Hematopoietic multipotent progenitor cell (in vitro differentiated cells): ENCODE results near the gene OR2A42. TPM values are rescaled to one million over a fixed set of nuclear protein-coding genes. Genes with fewer than 3 reads are reported as not detected.
A peak's percentile ranks its signal among the peaks of the same experiment; 100 is the strongest.
"Not testable (repeated sequence)": the region's sequence is repeated elsewhere in the genome, so short reads cannot be mapped to it uniquely, and the experiment has no call there.

ENCODE experiments used
- DNase-seq, 3 donors: peaks; one replicate each; pipeline ENCODE4 v3.0.0-alpha.2; 2011 to 2015; ENCODE audit warnings: low read depth in 2 of 3, low spot score in 2 of 3
- total RNA-seq: library from RNA; depleted of rRNA; stranded (reverse); fragments of >200 nt; gene quantifications from one replicate; pipeline ENCODE4 v1.2.3, GENCODE V29; 2012

The OR2A42 gene, protein sequence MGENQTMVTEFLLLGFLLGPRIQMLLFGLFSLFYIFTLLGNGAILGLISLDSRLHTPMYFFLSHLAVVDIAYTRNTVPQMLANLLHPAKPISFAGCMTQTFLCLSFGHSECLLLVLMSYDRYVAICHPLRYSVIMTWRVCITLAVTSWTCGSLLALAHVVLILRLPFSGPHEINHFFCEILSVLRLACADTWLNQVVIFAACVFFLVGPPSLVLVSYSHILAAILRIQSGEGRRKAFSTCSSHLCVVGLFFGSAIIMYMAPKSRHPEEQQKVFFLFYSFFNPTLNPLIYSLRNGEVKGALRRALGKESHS
- total RNA-seq: under 0.01 TPM

DNA sequence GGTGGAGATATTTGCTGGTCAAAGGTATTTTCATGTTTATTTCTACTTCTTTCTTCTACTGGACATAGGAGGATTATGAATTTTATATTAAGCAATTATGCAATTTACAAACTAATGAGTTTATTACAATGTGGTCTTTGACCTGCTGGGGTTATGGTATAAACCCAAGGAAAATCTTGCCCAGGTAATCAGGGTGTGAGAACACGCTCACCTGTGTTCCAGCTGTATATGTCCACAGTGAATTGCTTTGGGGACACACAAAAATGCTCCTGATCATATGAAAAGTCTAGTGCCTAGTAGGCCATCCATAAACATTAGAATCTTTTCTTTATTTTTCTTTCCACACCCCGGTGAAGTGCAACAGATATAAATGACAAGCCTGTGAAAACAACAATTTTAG, at the start of gene OR2A42:
TSS of gene OR2A42 (minus strand) at position 241 of the 400 bp plus-strand sequence. CDS start 6,762 bp downstream, outside the sequence.
- DNase-seq: not testable (repeated sequence)

DNA sequence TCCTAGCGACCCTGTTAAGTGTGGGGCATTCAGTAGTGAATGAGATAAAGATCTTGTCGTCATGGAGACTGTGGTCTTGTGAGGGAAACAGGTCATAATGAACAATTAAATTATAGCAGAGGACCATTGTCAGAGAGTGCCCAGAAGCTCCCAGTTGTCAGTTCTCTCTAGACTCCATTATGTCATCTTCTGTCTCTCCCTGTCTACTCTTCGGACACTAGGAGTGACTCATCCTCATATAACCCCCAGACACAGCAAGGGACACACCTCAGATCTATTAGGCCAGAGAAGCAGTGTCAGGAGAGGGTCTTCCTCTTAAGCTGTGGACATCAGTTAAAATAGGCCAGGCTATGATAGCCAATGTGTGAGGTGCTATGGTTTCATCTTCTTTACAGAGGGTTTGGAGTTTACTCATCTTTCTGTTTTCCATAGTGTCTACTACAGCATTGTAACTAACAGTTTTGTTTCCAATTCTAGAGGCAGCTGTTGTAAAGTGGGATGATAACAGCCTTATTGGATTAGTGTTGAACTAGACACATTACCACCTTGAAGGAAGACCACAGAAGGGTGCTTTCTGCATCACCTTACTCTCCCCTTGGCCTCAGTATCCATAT, 47.9 kb upstream of the OR2A42 start:
- DNase-seq: not testable (repeated sequence)

DNA sequence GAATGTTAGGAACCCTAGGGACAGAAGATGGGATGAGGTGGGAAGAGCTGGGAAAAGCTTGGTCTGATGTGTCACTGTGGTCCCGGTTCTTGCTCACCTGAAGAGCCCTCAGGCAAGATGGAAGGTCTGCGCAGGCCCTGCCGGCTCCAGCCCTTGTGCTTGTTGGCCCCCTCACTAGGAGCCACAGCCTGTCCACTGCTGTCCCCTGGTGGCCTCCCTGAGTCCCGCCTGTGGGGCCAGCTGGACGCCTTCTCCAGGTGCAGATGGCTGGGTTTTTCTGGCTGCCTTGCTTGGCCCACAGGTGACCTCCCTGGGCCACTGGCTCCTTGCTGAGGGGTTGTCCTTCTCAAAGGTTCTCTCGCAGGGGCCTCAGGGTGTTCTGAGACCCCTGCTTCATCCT, 44.3 kb upstream of the OR2A42 start:
- DNase-seq: not testable (repeated sequence)

DNA sequence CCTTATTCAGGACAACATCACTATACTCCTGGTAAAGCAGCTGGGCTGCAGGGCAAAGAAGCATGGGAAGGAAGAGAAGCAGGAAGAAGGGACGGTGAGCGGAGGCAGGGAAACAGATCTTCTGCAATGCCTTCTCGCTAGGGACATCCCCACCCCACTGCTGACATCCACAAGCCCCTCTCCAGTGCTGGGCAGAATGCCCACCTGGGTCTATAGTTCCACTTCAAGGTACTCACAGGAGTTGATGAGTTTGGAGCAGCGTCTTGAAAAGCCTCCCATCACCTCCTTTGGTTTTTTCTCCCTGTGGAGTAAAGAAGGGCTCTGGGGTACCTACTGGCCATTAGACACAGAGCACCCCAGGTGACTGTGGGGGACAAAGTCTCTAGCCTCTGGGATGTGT, 43.1 kb upstream of the OR2A42 start:
- DNase-seq: not testable (repeated sequence)

DNA sequence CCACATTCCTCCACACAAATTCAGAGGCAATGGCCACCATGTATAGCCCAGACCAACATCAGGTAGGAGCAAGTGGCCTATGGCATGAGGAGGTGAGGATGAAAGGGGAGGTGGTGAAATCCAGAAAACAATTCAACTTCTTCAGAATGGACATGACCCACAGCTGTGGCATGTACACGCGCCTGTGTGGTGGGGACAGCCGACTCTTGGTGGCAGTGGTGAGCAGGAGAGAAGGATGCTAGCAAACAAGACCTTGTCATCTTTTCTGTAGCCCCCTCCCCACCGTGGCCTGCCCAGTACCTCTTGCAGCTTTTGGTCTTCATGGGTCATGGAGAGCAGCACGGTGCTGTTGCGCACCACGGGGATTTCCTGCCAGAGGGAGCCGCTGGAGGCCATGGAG, 42.6 kb upstream of the OR2A42 start:
- DNase-seq: not testable (repeated sequence)

DNA sequence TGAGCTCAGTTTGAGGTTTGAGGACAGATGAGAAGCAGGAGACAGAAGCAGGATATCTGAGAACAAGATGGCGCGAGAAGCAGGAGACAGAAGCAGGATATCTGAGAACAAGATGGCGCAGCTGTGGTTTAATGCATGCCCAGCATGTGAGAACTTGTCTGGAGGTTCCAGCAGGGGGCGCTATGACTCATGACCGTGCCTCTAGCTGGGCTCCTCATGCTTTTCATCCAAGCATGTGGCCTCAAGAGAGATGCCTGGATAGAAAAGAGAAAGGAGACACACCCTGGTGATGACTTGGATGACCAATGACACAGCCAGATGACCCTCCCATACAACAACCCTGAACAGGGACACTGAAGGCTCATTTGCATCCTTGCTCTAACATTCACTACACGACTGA, 40.6 kb upstream of the OR2A42 start:
- not testable (repeated sequence) for DNase-seq

DNA sequence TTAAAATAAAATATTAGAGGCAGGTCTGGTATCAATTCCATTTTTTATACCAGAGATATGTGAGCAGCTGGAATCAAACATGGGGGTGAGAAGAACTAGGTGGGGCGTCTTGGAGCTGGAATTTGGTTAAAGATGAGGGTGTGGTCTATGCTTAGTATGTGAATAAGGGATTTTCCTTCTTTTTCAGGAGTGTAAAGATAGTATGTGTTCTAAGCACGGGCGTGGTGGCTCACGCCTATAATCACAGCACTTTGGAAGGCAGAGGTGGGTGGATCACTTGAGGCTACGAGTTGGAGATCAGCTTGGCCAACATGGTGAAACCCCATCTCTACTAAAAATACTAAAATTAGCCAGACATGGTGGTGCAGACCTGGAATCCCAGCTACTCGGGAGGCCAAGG, 35.9 kb upstream of the OR2A42 start:
- not testable (repeated sequence) for DNase-seq

DNA sequence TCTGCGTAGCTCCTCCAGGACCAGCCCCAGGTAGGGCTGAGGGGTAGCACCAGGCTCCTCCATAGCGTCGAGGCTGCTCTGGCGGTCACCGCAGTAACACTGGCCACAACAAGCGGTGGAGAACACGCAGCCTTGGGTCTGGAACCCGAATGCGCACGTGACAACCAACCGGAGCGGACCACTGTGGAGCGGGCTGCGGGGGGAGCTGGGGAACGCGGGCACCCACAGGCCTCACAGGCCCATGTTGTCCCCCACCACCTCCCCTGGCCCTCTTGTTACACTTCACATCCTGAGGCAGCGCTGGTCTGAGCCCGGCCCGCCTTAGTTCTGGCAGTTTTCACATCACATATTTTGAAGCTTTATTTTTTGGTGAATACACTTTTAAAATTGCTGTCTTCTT, 29.8 kb upstream of the OR2A42 start, which contains the start of gene CTAGE8:
TSS of gene CTAGE8 (minus strand) at position 101 of the 400 bp plus-strand sequence. CDS start at position 63, 38 bp downstream.
- not testable (repeated sequence) for DNase-seq

DNA sequence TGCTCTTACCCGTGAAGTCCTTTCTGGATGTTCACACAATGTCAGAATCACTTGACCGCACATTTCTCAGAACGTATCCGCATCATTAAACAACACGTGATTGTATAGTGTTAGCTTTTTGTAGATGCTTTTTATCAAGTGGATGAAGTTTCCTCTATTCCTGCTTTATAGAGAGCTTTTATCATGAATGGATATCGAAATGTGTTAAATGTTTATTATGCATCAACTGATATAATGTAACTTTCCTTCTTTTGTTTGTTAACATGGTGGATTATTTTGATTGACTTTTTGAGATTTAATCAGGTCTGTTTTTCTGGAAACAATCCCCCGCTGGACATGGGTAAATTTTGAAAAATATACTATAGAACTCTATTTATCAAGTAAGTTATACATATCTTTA, 25.3 kb upstream of the OR2A42 start, which contains the start of gene OR2A7:
TSS of gene OR2A7 (minus strand) at position 101 of the 400 bp plus-strand sequence. CDS start 5,164 bp downstream, outside the sequence.
- not testable (repeated sequence) for DNase-seq

DNA sequence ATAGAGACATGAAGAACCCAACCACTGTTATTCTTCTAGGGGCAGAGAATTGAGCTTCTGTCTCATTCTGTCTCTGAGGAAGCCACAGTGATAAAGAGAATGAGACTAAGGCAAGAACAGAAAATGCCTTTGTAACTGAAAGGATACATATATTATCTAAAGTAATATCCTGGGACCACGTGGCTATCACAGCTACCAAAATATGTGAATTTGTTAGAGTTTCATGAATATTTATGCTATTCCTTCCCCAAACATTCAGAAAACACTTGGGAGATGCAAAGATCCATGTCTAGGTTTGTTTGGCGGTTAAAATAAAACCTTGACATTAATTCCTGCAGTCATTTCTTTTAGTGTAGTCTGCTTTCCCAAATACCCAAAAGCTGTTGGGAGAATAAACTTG, 22.7 kb upstream of the OR2A42 start:
- DNase-seq: not testable (repeated sequence)

DNA sequence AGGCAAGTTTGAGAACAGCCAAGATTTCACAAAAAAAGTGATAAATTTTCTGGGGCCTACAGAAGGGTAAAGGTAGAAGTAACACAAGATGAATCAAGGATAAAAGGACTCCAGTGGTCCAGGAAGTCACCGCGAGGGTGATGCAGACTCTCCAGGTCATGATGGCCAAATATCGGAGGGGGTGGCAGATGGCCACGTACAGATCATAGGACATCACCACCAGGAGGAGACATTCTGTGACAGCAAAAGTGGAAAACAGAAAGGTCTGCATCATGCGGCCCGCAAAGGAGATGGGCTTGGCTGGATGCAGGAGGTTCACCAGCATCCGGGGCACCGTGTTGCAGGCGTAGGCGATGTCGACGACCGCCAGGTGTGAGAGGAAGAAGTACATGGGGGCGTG, 19.7 kb upstream of the OR2A42 start:
- DNase-seq: not testable (repeated sequence)

DNA sequence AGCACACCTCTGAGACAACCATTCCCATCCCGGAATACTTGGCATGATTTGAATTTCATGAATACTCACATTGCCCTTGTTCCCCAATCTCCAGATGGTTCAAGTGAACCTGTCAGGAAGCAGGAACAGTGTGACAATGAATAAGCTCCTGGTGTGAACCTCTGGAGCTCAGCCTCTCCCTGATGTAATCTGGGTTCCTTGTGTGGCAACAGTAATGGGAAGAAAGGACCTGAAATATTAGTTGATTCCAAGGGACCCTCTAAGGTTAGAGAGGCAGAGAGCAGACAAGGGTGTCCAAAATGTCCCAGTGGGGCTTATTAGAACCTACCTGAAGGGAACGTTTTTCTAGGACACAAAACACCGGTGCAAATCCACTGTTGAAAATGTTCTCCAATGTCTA, 16.7 kb upstream of the OR2A42 start:
- DNase-seq: peak in 1 of 3 donors; percentile 4

DNA sequence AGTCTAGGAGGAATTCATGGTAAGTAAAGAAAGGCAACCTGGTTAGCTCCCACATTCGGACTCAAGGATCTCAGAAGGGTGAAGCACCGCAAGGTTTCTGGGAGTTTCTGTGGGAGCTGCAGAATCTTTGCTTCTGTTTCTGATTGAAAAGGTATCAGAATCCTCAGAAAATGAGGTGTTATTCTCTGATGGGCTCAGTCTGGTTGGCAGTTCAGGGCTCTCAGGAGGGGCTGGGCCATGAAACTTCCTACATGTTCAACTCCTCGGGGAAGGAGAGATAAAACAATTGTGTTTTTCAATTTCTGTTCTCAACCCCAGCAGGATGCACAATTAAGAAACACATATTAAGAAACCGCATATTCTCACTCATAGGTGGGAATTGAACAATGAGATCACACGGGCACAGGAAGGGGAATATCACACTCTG, 16.1 kb upstream of the OR2A42 start:
- peak in 1 of 3 donors; percentile 0 for DNase-seq

DNA sequence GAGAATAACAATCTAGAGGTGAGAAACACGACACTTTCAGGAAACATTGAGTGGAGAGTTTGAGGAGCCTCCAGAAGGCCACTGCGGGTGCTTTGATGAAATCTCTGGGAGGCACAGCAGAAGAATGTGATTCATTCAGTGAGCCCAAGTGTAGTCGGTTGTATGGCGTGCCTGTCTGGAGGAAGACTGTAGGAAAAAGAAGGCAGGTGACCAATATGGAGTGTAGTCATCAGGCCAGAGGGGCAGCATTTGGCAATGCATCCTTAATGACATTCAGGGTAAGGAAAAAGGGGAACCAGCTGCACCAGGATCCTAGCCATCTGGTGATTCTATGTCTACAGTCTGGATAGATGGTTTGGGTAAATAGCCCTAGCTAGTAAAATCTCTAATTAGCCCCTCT, 12.9 kb upstream of the OR2A42 start:
- DNase-seq: not testable (repeated sequence)

DNA sequence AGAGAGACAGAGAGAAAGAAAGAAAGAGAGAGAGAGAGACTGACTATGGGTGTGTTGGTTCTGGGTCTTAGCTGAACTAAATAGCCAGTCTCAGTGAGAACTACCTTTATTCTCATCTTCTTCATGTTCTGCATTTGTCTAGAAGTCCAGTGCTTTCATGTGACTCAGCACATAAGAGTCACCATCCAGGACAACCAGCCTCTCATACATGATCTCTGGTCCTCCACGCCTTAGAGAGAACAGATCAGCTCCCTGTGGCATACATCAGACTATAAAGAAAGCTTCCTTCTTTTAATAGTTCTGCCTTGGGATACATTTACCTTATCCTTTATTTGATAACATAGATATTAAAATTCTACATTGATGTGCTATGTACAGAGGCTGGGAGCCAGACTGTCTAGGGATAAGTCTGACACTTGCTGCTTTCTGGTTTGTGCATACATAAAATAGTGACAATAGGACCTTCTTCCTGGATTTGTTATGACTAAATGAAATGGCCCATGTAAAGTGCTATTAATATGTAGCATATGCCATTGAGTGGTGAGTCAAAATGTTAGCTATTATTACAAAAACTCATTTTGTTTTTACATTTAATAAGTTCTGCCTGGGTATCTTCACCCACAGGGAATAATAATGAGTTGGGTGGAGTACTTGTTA, 8.4 kb upstream of the OR2A42 start:
- DNase-seq: not testable (repeated sequence)

DNA sequence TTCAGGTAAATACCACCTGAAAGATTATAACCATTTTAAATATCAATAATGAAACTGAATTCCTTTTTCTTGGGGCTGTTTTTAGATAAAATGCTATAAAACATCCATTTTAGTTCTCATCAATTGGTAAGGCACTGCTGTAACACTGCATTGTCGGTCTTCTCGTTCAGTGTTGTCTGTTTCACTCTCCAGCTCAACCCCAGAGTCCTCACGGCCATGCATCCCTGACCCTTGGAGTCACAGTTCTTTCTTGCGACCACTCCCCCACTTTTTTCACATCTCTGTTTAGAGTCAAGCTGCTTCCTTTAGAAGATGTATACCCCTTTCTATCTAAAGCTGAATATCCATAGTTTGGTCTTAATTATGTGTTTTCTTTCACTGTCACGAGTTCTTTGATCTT, 7.6 kb upstream of the OR2A42 start:
- not testable (repeated sequence) for DNase-seq

DNA sequence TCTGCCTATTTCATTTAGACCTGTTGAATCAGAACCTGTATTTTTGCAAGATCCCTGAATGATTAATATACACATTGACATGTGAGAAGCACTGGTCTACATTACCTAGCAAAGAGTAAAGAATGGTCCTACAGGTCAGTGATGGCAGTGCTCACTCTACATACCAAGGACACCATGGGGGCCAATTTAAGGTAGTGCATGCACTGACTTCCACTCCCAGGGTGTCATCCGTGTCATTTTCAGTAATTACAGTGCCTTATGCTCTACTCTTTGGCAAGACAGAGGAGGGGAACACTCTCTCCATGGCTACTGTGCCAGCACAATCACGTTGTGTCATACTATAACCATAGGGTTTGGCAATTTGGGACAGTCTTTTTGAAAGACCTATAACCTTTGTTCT, 6.0 kb upstream of the OR2A42 start:
- not testable (repeated sequence) for DNase-seq

DNA sequence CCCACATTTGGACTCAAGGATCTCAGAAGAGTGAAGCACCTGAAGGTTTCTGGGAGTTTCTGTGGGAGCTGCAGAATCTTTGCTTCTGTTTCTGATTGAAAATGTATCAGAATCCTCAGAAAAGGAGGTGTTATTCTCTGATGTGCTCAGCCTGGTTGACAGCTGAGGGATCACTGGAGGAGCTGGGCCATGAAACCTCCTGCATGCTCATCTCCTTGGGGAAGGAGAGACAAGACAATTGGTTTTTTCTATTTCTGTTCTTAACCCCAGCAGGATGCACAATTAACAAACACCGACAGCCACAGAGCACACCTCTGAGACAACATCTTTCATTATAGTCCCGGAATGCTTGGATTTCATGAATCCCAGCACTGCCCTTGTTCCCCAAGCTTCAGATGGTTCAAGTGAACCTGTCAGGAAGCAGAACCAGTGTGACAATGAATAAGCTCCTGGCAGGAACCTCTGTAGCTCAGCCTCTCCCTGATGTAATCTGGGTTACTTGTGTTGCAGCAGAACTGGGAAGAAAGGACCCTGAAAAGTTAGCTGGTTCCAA, 799 bp downstream of the OR2A42 start:
- not testable (repeated sequence) for DNase-seq

DNA sequence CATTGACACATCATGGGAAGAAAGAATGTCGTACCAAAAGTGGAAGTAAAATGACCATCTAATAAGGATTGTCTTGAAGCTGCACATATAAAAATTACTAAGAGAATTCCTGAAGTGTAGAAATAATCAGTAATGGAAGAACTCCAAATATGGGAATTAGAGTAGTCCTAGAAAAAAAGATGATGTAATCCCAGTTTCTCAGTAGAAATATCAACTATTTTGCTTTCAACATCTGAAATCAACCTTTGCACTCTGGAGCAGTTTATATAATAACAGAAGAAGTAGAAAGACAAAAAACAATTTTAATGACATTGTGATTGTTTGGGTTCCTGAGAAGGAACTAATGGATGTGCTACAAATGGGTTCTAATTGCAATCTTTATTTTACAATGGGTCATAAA, 6.4 kb downstream of the OR2A42 start:
- DNase-seq: not testable (repeated sequence)

DNA sequence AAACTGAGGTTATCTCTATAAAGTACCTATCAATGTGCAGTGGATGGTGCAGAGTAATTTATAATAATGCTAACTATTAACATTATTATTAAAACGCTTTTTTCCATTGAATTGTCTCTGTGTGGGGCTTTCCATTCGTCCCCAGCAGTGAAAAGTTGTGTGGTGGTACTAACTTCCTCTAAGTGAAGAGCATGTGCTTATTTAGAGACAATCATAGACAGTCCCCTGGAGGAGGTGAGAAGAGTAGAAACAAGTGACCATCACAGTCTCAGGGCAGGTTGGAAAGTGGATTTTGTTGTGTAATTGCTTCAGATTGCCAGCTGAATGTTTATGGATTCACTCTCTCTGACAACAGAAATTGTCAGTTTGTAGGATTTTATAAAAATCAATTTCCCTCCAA, 8.4 kb downstream of the OR2A42 start:
- not testable (repeated sequence) for DNase-seq

DNA sequence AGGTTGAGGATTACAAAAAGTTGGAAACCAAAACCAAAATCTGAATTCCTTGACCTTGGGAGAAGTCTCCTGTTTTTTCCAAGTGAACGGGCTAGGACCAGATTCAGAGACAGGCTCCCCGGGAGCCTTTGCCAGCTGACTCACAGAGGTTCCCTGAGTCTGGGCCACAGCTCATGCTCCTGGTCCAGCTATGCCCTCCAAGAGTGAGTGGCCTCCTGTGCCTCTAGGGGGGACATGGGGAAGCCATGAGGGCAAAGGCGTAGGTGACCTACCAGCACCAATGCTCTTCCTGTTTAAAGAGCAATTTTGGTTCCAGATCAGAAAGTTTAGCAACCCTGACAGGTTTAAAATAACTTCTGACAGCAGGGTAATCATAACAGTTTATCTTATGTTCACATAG, 10.6 kb downstream of the OR2A42 start:
- not testable (repeated sequence) for DNase-seq
